Right renal cortex interstitium (tissue), 3 donors: ENCODE results near the gene HYAL4. TPM values are rescaled to one million over a fixed set of nuclear protein-coding genes. Genes with fewer than 3 reads are reported as not detected.
"Not testable (repeated sequence)": the region's sequence is repeated elsewhere in the genome, so short reads cannot be mapped to it uniquely, and the experiment has no call there.

Experiments used
- DNase-seq, 3 donors: peaks; one replicate each; pipeline ENCODE4 v3.0.0-alpha.2; 2013; ENCODE audit warnings: low read depth in 3 of 3, low spot score in 2 of 3
- polyA plus RNA-seq, 3 donors: library from polyadenylated mRNA; unstranded; fragments of 120-200 nt; gene quantifications; one replicate each; pipeline ENCODE4 v1.2.1, GENCODE V29; 2013; ENCODE audit not compliant: insufficient read length in 3 of 3

HYAL4 gene
- polyA plus RNA-seq, 3 donors = 0.12 to 0.16 TPM; not detected in 1

DNA sequence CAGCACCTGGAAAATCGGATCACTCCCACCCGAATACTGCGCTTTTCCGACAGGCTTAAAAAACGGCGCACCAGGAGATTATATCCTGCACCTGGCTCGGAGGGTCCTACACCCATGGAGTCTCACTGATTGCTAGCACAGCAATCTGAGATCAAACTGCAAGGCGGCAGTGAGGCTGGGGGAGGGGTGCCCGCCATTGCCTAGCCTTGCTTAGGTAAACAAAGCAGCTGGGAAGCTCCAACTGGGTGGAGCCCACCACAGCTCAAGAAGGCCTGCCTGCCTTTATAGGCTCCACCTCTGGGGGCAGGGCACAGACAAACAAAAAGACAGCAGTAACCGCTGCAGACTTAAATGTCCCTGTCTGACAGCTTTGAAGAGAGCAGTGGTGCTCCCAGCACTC, 49.8 kb downstream of the HYAL4 start:
- not testable (repeated sequence) for DNase-seq

DNA sequence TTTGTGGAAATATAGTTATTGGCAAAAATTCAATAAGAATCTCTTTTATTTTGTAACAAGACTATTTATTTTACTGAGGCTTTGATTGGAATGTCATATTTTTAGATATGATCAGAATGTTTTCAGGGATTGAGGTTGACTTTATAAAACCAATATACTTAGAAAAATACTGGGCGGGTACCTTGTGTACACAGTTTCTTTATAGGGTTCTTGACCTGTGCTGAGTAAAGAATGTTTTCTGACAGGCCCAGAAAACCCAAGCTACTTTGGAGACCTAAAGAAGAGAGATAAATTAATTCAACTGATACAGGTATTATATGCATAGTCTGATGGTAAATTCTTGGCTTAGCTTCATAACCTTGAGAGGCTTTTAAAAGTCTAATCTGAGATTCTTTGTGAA, 56.1 kb downstream of the HYAL4 start:
- DNase-seq = no peak

DNA sequence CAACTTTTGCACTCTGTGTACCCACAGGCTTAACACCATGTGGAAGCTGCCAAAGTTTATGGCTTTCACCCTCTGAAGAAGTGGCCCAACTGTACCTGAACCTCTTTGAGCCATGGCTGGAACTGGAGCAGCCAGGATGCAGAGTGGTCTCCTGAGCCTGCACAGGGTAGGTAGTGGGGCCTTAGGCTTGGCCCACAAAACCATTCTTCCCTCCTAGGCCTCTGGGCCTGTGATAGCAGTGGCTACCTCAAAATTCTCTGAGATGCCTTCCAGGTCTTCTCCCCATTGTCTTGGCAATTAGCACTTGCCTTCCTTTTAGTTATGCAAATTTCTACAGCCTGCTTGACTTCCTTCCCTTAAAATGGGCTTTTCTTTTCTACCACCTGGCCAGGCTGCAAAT, 60.7 kb downstream of the HYAL4 start:
- DNase-seq = no peak

DNA sequence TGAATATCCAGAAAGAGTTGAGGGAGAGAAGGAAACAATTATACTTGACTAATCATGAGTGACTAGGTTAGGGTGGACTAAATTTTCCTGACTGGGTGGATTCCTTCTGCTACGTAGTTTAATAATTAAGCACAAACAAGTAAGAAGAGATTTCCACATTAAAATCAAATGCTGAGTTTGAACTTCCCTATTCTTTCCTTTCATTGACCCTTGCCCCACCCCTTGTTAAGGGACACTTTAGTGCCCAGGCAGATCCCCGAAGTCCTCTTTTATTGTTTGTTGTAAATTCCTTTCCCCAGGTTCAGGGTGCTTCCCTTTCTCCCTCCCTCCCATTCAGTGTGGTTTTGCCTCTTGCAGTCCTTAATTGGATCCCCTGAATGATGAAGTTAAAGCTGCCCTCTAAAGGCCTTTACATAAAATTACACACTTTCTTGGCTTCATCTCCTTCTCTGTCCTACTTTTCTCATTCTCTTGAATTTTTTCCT, 71.3 kb downstream of the HYAL4 start:
- peak; percentile 10 to 23 (median 12) for DNase-seq

DNA sequence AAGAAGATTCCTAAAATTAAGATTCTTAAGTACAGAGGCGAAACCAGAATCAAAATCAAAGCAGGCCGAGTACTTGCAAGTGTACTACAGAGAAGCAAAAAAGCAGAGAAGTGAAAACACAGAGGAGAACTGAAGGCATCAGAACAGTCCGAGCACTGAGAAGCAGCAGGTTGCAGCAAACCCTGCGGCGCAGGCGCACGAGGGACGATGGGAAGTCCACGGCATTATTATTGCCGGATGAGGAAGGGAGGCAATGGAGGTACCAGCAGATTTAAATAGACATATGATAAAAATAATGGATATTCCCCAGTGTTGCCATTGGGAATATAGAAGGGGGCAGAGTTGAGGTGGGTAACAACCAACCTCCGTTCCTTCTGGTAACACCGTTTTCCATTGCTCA, 72.9 kb downstream of the HYAL4 start:
- DNase-seq = no peak

DNA sequence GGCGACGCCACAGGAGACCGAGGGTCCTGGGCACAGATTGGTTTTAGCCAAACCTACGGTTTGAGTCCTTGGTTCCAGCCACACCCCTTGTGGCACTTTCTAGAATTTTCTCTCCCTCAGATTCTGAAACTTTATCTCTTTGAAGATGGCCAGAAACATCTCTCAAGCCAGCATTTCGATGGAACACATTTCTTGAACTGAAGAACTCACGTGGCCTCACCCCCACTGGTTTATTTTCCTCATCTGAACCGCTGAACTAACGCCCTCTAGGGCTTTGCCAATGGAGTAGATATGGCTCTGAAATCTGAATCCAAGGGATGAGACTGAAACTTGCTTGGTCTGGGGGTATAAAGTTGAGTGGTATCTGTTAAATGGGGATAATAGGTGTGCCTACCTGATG, 73.3 kb downstream of the HYAL4 start:
- no peak for DNase-seq

DNA sequence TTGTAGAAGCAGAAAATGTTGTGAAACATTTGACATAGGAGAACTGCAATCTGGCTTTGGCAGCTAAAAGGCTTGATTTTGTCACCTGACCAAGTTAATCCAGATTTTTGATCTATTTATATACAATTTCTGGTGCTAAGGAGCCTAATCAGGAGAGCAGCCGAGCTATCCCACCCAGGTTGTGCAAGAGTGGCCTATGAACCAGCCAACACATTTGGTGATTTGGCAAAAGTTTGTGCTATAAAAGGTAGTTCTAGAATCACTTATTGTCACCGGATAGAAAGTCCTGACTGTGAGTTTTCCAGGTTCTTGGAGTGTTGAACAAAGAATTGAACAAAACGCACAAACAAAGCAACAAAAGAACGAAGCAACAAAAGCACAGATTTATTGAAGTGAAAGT, 78.6 kb downstream of the HYAL4 start:
- no peak for DNase-seq

DNA sequence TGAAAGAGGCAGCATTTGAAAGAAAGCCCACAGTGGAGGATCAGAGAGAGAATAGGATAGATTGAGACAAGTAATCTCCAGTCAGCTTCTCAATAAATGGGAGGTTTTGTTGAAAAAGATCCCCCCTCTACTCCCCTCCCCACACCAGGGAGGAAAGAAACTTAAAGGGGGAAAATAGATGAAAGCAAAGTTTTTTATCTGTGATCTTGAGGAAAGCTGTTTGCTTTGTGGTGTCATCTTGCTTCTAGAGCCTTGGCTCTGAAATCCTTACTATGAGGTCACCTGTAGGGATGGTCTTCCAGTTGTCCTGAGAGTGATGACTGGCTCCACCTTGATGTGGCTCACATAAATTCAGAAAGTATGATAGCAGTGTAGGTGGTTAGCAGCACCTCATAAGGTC, 80.0 kb downstream of the HYAL4 start, which contains the start of gene SPAM1:
SPAM1 (plus strand) TSS at position 301 of the 400 bp plus-strand sequence. CDS start 28,330 bp downstream, outside the sequence.
- no peak for DNase-seq

Other genes with a start within 250 kb of the HYAL4 start
- 1 to 10 TPM; 1.1 to 2.0 (median 1.8) TPM for gene ASB15, start 243.3 kb upstream of the HYAL4 start, polyA plus RNA-seq
- under 1 TPM in 2 of 3 donors, not detected in 1; 0.10 to 0.15 TPM for gene LMOD2, start 189.3 kb upstream of the HYAL4 start, polyA plus RNA-seq
- gene WASL, start 96.2 kb upstream of the HYAL4 start, polyA plus RNA-seq = 10 to 100 TPM; 81.0 to 85.6 (median 83.5) TPM
- not detected for gene SPAM1, start 80.1 kb downstream of the HYAL4 start, polyA plus RNA-seq
- gene TMEM229A, start 187.9 kb downstream of the HYAL4 start, polyA plus RNA-seq = under 1 TPM; 0.12 to 0.19 (median 0.16) TPM